Measurements from ENCODE around the gene CDK3.

CDK3 gene

DNA sequence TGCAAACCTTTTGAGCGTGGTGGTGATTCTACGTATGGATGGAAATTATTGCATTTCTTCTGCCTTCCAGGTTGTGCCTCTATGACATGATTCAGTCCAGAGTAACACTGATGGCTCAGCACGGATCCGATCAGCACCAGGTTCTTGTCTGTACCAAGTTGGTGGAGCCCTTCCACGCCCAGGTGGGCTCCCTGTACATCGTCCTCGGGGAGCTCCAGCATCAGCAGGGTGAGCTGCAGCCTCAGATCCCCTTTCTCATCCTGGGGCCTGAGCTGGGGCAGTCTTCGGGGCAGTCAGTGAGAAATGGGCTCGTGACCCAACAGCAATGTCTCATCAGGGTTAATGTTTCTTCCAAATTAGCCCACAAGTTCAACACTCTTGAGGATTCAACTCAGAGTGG lies 9.3 kb upstream of the CDK3 start:
- DNase-seq (ENCODE audit: low read depth, low spot score) = no peak

DNA sequence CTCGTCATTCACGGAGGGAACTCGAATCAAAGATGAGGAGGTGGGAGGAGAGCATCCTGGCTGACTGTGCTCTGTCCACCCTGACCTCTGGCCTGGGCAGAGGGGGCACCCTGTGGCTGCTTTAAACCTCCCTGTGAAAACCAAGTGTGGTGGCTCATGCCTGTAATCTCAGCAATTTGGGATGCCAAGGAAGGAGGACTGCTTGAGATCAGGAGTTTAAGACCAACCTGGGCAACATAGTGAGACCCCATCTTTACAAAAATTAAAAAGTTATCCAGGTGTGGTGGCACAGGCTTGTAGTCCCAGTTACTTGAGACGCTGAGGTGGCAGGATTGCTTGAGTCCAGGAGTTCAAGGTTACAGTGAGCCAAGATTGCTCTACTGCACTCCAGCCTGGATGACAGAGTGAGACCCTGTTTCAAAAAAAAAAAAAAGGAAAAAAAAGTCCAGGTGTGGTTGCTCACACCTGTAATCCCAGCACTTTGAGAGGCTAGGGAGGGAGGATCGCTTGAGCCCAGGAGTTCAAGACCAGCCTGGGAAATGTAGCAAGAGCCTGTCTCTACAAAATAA lies 5.8 kb upstream of the CDK3 start:
- DNase-seq (ENCODE audit: low read depth, low spot score) = no peak

DNA sequence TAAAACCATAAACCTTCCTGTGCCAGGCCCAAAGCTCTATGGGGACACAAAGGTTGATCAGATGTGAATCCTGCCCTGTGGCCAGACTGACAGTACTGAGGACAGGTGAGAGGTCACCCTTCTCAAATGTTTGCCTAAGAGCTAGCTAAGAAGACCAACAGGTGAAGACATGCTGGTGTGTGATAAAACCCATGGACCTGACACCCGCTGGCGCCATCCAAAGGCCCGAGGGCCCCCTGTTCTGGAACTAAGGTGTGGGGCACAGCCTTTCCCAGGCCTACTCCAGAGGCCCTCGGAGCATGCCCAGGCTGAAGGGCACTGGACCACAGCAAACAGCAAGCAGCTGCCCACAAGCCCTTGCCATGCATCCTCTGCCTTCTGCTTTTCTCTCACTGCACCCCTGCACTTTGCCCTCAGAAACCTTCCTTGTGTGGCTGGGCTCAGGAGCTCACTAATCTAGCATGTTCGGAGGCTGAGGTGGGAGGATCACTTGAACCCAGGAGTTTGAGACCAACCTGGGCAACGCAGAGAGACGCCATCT lies 5.2 kb upstream of the CDK3 start:
- no peak for DNase-seq (ENCODE audit: low read depth, low spot score)

DNA sequence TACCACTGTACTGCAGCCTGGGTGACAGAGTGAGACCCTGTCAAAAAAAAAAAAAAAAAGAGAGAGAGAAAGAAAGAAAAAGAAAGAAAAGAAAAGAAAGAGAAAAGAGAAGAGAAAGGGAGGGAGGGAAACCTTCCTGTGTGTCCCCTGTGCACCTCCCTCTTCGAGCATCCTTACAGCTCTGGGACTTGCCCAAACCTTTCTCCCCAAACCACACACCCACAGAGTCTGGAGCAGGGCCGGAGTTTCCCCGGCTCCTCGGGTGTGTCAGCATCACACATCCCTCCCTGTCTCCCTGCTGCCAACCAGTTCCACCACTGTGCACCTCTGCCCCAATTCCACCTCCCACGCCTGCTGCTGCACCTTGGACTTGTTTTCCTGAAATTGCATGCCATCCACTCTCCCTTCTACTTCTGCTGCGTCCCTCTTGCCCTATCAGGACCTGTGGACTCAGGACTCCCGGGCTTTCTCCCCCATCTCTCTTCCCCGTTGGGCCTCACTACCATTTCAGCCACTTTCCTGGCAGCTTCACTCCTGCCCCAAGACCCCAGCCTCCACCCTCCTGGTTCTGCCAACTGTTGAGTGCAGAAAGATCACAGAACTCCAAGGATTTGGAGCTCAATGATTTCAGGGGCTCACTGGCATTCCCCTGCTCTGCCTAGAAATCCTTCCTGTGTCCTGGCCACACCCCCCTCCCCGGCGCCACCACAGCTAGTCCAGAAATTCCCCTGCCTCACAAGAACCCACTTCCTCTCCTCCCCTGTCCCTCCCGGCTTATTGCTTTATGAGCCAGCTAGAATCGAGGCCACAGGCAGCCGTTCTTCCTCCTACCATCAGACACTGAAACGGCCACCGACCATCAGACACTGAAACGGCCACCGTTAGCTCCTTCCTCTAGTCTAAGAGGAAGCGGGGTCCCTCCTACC lies 3.7 kb upstream of the CDK3 start:
- no peak for DNase-seq (ENCODE audit: low read depth, low spot score)

DNA sequence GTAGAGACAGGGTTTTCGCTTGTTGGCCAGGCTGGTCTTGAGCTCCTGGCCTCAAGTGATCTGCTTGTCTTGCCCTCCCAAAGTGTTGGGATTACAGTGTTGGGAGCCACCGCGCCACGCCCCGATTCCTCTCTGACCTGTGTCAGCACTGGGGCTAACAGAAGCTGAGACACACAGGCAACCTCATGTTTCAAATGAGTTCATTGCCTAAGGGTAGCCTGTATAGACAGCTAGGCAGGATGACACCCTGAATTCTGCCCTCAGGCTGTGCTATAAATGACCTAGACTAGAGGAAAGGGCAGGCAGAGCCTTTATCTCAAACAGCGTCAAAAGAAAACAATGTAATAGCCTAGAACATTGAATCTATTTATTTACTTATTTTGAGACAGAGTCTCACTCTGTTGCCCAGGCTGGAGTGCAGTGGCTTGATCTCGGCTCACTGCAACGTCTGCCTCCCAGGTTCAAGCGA lies 2.3 kb upstream of the CDK3 start:
- peak; percentile 60 for DNase-seq (ENCODE audit: low read depth, low spot score)

DNA sequence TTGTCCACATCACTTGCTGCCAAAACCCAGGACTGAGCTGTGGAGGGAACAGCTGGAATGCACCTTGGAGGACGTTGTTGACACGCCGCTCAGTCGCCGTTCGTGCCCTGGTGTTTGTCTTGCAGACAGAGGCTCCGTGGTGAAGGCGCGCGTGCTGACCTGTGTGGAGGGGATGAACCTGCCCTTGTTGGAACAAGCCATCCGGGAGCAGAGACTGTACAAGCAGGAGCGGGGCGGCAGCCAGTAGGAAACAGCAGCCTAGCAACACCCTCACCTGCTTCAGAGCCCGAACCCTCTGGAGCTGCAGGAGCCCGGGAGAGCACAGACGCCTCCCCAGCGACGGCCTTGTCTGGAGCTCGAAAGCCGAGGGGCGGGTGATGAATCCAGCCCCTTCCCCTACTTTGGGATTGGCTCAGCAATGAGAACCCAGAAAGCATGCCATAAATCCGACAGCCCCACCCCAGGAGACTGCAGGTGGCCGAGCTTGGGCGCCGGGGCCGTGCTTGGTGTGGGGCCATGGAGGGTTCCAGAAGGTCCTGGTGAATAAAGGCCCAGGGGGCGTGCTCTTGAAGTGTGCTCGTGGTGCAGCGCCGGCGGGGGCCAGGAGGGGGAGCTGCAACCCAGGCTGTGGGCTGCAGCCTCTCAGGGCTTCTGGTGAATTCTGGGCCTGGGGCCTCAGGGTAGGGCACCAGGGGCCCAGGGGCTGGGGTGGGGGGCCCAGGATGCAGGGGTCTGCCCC lies 470 bp upstream of the CDK3 start:
- DNase-seq (ENCODE audit: low read depth, low spot score) = peak; percentile 84

DNA sequence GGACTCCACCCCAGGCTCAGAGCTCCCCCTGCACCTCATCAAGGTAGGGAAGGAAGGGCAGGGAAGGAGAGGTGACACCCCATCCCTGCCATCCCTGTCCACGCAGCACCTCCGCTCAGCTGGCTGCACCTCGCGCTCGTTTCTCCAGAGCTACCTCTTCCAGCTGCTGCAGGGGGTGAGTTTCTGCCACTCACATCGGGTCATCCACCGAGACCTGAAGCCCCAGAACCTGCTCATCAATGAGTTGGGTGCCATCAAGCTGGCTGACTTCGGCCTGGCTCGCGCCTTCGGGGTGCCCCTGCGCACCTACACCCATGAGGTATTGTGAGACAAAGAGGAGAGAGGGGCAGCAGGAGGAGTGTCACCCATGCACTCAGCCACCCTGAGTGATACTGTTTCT lies 1.4 kb downstream of the CDK3 start:
- DNase-seq (ENCODE audit: low read depth, low spot score) = no peak

DNA sequence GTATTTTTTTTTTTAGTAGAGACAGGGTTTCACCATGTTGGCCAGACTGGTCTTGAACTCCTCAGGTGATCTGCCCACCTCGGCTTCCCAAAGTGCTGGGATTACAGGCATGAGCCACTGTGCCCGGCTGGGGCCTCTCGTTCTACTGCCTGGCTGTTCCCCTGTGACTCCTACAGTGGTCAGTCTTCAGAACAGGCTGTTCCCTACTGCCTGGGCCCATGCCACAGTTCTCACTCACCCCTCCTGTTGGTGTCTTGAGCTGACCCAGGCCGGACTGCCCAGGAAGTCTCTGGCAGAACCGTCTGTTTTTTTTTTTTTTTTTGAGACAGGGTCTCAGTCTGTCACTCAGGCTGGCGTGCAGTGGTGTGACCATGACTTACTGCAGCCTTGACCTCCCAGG lies 3.3 kb downstream of the CDK3 start:
- no peak for DNase-seq (ENCODE audit: low read depth, low spot score)

DNA sequence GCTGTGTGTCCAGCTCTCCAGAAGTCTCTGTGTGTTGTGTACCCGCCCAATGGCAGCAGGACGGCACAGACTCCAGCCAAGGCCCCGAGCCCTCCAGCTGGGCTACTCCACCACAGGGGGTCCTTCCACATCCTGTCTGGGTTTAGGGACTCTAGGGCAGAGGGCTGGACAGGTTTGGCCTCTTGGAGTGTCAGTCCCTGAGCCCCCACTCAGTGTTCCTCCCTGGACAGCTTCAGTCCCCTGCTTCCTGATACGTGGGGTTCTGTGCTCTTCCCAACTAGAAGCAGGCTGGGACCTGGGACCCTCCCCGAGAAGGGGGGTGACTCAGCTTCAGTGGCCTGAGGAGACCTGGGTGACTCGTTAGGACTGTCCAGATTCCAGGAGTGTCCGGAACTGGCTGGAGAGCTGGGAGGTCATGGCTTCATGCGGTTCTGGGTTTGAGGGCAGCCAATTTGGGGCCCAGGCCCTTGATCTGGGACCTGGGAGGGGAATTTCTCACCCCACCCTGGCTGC lies 4.2 kb downstream of the CDK3 start:
- DNase-seq (ENCODE audit: low read depth, low spot score) = no peak

DNA sequence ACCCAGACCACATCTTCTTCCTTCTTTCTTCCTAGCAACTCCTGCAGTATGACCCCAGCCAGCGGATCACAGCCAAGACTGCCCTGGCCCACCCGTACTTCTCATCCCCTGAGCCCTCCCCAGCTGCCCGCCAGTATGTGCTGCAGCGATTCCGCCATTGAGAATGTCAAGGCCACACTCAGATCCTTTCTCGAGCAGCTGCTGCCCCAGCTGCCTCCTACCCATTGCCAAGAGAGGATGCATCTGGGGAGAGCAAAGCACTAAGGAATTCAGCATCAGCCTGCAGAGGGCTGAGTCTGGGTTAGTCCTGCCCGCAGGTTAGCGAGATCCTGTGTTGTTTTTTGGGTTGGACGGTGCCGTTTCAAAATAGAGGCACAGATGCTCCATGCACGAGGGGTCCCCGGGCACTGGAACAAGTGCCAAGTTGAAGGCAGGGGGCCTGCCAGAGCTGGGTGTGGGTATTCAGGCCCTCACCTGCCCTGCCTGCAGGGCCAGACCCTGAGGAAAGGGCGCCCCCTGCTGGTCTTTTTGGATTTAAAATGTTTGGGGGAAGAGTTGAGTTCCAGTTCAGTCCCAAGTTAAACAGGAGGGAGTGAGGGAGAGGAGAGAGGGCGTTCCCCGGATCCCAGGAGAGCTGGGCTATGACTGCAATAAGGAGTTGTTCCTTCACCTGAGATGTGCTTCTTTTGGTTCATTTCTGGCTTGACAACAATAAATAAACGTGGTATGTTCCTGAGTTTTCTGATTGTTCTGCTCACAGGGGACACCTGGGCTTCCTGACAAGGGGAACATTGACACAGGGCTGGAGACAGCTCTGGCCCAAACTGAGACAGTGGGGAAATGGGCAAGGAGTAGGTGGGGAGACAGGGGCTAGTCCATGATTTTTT lies 4.9 kb downstream of the CDK3 start:
- peak; percentile 84 for DNase-seq (ENCODE audit: low read depth, low spot score)

DNA sequence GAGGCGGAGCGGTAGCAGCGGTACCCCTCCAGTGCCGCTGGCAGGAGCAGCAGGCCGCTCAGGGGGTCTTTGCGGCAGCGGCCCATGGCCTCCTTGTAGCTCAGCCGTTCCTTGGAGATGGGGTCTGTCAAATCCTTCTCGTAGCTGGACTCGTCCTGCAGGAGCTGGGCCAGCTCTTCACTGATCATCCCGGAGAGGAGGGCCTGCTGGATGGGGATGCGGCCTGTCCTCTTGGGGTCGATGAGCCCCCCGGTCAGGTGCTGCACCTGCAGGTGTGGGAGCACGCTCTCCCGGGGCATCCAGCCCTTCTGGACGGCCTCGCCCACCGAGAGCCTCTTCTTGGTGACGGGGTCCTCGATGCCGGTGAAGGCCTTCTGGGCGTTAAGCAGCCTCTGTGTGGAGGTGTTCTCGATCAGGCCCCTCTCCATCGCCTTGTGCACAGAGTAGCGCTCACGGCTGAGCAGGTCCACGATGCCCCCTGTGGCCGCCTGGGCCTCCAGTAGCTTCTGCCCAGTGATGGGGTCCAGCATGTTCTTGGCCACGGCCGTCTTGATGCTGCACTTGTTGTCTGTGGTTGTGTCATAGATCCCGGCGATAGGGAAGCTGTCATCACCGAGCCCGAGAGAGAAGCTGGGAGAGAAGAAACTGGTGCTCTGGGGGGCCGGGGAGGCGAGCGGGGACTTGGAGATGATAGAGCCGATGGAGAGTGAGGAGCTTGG lies 6.6 kb downstream of the CDK3 start:
- no peak for DNase-seq (ENCODE audit: low read depth, low spot score)

DNA sequence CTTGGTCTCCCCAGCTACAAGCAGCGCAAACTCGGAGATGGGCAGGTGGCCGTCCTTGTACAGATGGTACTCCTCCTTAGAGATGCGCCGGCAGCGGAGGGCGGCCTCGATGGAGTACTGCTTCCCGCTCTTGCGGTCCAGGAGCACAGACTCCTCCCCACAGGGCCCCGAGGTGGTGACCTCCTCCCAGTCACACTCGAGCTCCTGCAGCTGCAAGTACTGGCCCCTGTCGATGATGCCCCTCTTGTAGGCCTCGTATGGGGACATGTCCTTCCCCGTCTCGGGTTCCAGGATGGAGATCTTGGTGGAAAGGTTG lies 7.2 kb downstream of the CDK3 start:
- no peak for DNase-seq (ENCODE audit: low read depth, low spot score)

DNA sequence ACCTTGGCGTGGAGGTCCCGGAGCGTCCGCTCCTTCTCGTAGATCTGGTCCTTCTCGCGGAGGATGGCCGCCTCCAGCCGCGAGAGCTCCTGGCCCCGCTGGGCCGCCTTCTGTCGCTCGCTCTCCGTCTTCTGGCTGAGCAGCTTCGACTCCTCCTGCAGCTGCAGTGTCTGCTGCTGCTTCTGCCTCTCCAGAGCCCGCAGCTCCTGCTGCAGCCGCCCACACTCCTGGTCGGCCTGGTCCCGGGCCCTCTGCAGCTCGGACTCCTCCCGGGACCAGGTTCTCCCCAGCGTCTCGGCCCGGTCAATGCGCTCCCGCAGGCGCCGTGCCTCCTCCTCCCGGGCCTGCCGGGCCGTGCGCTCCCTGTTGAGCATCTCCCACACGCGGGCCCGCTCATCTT lies 7.6 kb downstream of the CDK3 start:
- DNase-seq (ENCODE audit: low read depth, low spot score) = no peak

DNA sequence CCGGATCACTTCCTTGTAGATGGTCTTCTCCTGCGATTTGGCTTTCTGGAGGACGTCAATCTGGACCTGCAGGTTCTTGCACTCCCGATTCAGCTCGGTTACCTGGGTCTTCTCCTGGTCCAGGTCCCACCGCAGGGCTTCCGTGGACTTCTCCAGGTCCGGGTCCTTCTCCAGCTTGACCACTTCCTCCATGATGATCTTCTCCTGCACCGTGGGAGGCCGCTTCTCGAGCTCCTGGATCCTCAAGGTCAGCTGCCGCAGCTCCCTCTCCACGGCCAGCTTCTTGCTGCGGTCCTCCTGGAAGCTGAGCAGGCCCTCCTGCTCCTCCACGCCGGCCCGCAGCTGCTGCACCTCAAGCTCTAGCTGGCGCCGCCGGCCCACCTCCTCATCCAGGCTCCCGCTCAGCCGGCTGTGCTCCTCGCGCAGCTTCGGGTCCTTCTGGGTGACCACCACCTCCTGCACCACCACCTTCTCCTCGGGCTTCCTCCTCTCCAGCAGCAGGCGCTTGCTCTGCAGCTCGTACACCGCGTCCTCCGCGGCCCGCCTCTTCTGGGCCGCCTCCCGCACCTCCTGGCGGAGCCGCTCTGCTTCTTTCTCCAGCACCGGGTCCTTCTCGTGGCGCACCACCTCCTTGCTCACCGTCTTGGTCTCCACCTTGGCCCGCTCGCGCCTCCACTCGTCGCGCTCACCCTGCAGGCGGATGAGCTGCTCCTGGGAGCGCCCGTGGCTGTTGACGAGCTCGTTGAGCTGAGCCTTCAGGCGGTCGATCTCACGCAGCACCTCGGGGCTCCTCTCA lies 8.2 kb downstream of the CDK3 start:
- no peak for DNase-seq (ENCODE audit: low read depth, low spot score)

DNA sequence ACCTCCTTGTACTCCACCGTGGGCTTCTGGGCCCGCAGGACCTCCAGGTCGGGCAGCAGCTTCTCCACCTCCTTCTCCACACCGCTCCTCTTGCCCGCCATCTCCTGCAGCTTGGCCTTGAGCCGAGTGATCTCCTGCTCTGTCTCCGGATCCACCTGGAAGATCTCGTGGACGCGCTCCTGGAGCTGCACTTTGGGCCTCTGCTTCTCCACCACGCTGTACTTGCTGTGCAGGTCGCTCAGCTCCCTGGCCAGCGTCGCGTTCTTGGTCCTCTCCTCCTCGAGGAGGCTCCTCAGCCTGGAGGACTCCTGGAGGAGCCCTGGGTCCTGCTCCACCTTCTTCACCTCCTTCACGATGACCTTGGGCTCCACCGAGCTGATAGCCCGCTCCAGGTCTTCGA lies 8.8 kb downstream of the CDK3 start:
- no peak for DNase-seq (ENCODE audit: low read depth, low spot score)

DNA sequence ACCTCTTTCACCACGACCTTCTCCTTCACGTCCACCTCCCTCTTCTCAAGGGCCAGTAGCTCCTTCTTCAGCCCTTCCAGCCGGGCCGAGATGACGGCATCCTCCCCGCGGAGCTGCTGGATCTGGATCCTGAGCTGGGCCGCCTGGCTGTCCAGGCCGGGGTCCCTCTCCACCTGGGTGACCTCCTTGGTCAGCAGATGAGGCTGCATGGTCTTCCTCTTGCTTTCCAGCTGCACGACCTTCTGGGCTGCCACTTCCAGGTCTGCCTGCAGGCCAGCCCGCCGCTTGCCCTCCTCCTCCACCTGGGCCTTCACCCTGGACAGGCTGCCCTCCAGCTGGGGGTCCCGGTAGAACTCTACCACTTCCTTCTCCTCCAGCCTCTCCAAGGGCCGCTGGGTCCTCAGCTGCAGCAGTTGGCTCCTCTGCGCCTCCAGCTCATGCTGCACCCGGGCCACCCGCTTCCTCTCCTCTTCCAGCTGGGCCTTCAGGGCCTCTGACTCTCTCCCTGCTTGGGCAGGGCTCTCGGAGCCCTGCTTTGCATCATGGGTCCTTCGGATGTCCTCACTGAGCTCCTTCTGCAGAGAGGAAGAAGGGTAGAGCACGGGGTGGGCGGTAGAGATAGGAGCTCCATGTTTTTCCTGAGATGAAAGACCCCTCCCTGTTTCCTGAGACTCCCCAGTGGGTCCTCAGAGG lies 9.5 kb downstream of the CDK3 start:
- no peak for DNase-seq (ENCODE audit: low read depth, low spot score)

DNA sequence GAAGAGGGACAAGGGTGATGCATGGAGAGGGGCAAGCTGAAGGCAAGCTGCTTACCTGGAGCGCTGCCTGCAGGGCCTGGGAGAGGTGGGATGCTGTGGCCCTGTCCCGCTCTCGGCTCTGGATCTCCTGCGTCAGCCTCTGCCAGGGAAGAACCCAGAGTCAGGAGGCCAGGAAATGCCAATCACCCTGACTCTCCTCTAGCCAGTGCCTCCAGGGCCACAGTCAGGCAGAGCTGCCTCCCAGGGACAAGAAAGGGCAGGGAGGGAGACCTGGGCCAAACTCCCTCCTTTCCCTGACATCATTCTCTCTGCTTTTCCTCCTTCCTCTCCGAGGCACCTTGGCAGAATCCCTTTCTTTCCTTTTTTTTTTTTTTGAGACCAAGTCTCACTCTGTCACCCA lies 11.3 kb downstream of the CDK3 start:
- DNase-seq (ENCODE audit: low read depth, low spot score) = no peak

DNA sequence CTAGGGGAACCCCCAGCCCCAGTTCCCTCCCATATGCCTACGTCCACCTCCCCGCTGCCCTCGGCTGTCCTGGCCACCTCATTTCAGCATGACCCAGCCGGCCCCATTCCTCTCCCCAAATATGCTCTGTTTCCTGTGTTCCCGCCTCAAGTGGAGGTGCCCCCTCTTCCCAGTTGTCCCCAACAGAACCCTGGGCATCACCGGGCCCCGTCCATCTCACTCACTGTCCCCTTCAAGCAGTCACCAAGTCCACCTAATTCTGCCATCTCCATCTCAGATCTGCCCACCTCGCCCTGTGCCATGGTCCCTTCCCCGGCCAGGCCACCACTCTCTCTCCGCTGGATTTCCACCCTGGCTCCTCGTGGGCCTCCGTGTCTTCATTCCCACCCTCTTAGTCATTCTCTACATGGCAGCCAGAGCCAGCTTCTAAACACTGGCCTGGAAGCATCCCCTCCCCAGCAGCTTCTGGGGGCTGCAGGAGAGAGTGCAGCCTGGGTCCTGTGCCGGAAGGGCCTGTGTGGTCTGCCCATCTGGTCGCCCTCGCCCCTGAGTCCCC lies 12.8 kb downstream of the CDK3 start:
- DNase-seq (ENCODE audit: low read depth, low spot score) = no peak
